PFSK-1 (cell line): ENCODE results near the gene RNPEP.

Source experiments
- FOXP2 ChIP-seq: optimal IDR thresholded peaks from 2 replicates; pipeline ENCODE3; 2011; ENCODE audit warnings: borderline replicate concordance, control low read depth, inconsistent platforms; ENCODE audit not compliant: insufficient read depth; ENCODE audit errors: extremely low read length, extremely low read depth
- POLR2AphosphoS5 ChIP-seq: IDR thresholded peaks from 2 replicates; pipeline ENCODE4 v1.6.1; 2012; ENCODE audit warnings: low read depth, mild to moderate bottlenecking, control low read depth, low read length, moderate library complexity
- SIN3A ChIP-seq: IDR thresholded peaks from 2 replicates; pipeline ENCODE4 v1.6.1; 2012; ENCODE audit warnings: mild to moderate bottlenecking, low read length, moderate library complexity, borderline replicate concordance; ENCODE audit not compliant: insufficient read depth
- TAF1 ChIP-seq: IDR thresholded peaks from 2 replicates; pipeline ENCODE4 v1.6.1; 2012; ENCODE audit warnings: low read length, control low read depth, borderline replicate concordance; ENCODE audit not compliant: insufficient read depth
- TF ChIP-seq, protein P1 (sequence below), 2 experiments: IDR thresholded peaks; 2 replicates each; pipeline versions ENCODE4 v1.6.1 to v1.8.0; 2011 to 2012; ENCODE audit warnings: low read depth in 2 of 2, low read length in 2 of 2, control low read depth in 1 of 2, inconsistent platforms in 1 of 2, mild to moderate bottlenecking in 1 of 2, moderate library complexity in 1 of 2; ENCODE audit not compliant: insufficient read depth in 1 of 2

Gene RNPEP

DNA sequence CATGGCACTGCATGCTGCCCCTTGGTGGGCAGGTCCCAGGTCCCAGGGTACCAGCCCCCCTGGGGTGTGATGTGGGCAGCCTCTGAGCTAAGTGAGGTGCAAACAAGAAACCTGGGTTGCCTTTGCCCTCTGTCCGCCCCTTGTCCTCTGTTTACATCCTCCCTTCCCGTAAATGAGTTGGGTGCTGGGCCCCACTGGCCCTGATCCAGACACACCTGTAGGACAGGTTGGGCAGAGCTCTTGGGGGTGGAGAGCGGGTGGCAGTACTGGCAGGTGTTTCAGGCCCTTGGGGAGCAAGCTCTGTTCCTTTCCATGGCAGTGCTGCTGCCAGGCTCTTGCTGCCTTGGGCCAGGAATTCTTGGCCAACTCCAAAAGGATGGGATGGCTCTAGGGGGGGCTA, 63.8 kb downstream of the RNPEP start:
- TF ChIP-seq SIN3A (no peak), POLR2AphosphoS5 (no peak), FOXP2 (no peak), TAF1 (no peak)
- TF ChIP-seq, protein P1, sequence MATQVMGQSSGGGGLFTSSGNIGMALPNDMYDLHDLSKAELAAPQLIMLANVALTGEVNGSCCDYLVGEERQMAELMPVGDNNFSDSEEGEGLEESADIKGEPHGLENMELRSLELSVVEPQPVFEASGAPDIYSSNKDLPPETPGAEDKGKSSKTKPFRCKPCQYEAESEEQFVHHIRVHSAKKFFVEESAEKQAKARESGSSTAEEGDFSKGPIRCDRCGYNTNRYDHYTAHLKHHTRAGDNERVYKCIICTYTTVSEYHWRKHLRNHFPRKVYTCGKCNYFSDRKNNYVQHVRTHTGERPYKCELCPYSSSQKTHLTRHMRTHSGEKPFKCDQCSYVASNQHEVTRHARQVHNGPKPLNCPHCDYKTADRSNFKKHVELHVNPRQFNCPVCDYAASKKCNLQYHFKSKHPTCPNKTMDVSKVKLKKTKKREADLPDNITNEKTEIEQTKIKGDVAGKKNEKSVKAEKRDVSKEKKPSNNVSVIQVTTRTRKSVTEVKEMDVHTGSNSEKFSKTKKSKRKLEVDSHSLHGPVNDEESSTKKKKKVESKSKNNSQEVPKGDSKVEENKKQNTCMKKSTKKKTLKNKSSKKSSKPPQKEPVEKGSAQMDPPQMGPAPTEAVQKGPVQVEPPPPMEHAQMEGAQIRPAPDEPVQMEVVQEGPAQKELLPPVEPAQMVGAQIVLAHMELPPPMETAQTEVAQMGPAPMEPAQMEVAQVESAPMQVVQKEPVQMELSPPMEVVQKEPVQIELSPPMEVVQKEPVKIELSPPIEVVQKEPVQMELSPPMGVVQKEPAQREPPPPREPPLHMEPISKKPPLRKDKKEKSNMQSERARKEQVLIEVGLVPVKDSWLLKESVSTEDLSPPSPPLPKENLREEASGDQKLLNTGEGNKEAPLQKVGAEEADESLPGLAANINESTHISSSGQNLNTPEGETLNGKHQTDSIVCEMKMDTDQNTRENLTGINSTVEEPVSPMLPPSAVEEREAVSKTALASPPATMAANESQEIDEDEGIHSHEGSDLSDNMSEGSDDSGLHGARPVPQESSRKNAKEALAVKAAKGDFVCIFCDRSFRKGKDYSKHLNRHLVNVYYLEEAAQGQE (IDR thresholded peaks at IDR 0.05; ENCODE audit: insufficient read depth in 1 of 2, low read depth in 2 of 2, low read length in 2 of 2): no peak

DNA sequence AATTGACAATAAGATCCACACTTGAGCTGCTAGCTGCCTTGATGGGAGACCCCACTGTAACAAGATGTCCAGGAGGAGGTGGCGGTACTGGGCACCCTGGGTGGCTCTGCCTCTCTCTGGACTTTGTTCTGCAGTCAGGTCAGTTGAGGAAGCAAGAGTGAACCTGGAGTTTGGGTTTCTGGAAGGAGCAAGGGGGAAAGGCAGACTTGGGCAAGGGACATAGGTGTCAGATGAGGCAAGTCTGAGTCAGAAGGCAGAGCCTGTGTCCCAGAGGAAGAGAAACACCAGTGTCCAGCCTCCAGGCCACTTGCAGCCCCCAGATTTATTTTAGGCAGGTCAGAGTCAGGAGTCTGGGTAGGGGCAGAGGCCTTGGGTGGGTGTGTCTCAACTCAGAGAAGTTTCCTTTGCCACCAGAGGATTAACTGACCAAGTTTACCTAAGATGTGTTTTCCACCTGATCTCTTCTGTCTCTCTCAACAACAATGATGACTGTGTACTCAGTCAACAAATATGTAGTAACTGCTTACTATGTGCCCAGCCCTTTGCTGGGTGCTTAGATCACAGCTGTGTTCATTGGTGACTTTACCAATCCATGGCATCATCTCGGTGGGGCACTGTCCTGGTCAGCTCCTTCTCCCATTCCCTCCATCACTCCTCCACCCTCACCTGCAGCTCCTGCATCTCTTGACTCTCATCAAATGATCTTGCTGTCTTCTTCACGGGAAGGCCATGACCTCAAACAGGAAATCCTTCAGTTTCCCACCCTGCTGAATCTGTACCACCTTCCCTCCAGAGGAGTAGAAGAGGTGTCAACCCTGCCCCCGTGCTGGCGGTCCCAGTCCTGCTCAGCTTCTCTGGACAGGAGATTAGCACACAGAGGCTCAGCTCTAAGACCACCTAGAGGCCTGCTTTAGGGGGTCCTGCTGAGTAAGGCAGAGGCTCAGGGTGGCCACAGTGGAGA, 64.6 kb downstream of the RNPEP start:
- no peak for TF ChIP-seq TAF1
- TF ChIP-seq, protein P1 (IDR thresholded peaks at IDR 0.05; ENCODE audit: insufficient read depth in 1 of 2, low read depth in 2 of 2, low read length in 2 of 2): no peak
- TF ChIP-seq POLR2AphosphoS5: no peak
- TF ChIP-seq FOXP2: no peak
- TF ChIP-seq SIN3A: no peak

DNA sequence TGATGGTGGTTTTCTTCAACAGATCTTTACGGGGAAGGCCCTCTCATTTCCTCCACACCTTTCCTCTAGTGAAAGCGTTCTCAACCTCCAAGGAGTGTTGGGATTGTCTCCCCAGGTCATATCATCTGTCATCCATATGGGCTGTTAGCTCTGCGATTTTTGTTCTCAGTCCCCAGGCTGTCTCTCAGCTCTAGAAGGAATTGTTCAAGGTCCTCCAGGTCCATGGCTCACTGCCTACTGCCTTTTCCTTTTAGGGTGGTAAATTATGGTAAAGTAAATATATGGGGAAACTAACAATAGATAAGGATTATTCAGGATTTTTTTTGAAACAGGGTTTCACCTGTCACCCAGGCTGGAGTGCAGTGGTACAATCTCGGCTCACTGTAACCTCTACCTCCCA, 65.5 kb downstream of the RNPEP start:
- TF ChIP-seq POLR2AphosphoS5 (no peak), FOXP2 (no peak), TAF1 (no peak), SIN3A (no peak)
- TF ChIP-seq, protein P1 (IDR thresholded peaks at IDR 0.05; ENCODE audit: insufficient read depth in 1 of 2, low read depth in 2 of 2, low read length in 2 of 2): no peak

DNA sequence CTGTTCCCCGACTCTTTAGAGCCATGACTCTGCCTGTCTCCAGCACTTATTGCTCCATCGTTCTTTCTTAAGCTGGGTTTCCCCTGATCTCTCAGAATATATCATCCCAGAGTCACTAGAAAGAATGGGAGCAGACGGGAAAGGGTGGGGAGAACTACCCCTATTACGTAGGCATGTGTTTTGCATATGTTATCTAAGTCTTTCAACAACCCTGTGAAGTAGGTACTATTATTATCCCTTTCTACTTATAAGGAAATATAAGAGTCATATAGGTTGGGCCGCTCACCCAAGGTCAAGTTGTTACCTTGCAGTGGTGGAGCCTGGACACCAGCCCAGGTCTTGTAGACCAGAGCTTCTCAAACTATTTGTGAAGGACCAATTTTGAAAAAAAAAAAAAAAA, 66.7 kb downstream of the RNPEP start:
- no peak for TF ChIP-seq POLR2AphosphoS5
- no peak for TF ChIP-seq FOXP2
- no peak for TF ChIP-seq SIN3A
- no peak for TF ChIP-seq TAF1
- TF ChIP-seq, protein P1 (IDR thresholded peaks at IDR 0.05; ENCODE audit: insufficient read depth in 1 of 2, low read depth in 2 of 2, low read length in 2 of 2): no peak
